Measurements from ENCODE around the gene CNGA2. TPM values are rescaled to one million over a fixed set of nuclear protein-coding genes. Genes with fewer than 3 reads are reported as not detected.

The CNGA2 gene
- polyA plus RNA-seq, 3 donors = not detected

GRCh38 chrX:151699746-151700145 is 34.8 kb upstream of the CNGA2 start:
- Histone ChIP-seq H3K4me3 (replicated peaks in 1 of 3; ENCODE audit: low read depth in 2 of 3, low read length in 3 of 3) (no peak overlapping the region), H2AFZ (ENCODE audit: insufficient read depth, low read depth, low read length, poor library complexity, severe bottlenecking) (no peak overlapping the region), H4K20me1 (ENCODE audit: insufficient read depth, low read length) (no peaks in the 10 kb centered on the region), H3K27me3 (ENCODE audit: control insufficient read depth in 2 of 2, insufficient read depth in 2 of 2, low read length in 2 of 2) (peaks cover 0 to 5% of the 10 kb centered on the region in 2 donors), H3K79me2 (ENCODE audit: insufficient read depth, low read length) (no peaks in the 10 kb centered on the region), H3K4me2 (replicated peaks; ENCODE audit: extremely low read depth, low read length, poor library complexity, severe bottlenecking) (no peak overlapping the region), H3K36me3 (replicated peaks in 1 of 2; ENCODE audit: control insufficient read depth in 1 of 2, insufficient read depth in 2 of 2, low read length in 2 of 2) (no peaks in the 10 kb centered on the region), H3K9me3 (replicated peaks in 1 of 2; ENCODE audit: control insufficient read depth in 1 of 2, insufficient read depth in 1 of 2, low read length in 2 of 2) (no peaks in the 10 kb centered on the region), H3K4me1 (ENCODE audit: control insufficient read depth in 1 of 2, insufficient read depth in 2 of 2, low read length in 2 of 2) (no peaks in the 10 kb centered on the region), H3K9ac (ENCODE audit: insufficient read depth, low read length, poor library complexity, severe bottlenecking) (no peak overlapping the region), H3K27ac (ENCODE audit: low read depth in 1 of 2, low read length in 2 of 2) (no peak overlapping the region)
- H3K4me1 Mint-ChIP-seq = no peaks in the 10 kb centered on the region
- DNase-seq = no peak
- no peaks in the 10 kb centered on the region for H3K36me3 Mint-ChIP-seq
- WGBS (ENCODE audit: insufficient coverage) = 76% methylated on average over 4 of the region's 9 CpGs
- intact Hi-C loops (cut with micrococcal nuclease) = no loop called here
- no peak for TF ChIP-seq CTCF (IDR thresholded peaks at IDR 0.05)
- H3K9me3 Mint-ChIP-seq = peaks cover 0 to 11% (median 4%) of the 10 kb centered on the region in 7 donors
- no peak overlapping the region for H3K4me3 Mint-ChIP-seq
- no peak overlapping the region for H3K27ac Mint-ChIP-seq
- peaks cover 6 to 14% (median 12%) of the 10 kb centered on the region in 3 donors for H3K27me3 Mint-ChIP-seq (ENCODE audit: low read depth in 3 of 3)

- H3K4me1 ChIP-seq (ENCODE audit: control insufficient read depth in 1 of 2, insufficient read depth in 2 of 2, low read length in 2 of 2) = no peaks in the 10 kb centered on the region
- H3K27me3 ChIP-seq (ENCODE audit: control insufficient read depth in 2 of 2, insufficient read depth in 2 of 2, low read length in 2 of 2) = peaks cover 0 to 5% of the 10 kb centered on the region in 2 donors
- TF ChIP-seq CTCF (IDR thresholded peaks at IDR 0.05) = no peak
- peaks cover 0 to 10% (median 1%) of the 10 kb centered on the region in 7 donors for H3K9me3 Mint-ChIP-seq
- H3K27ac Mint-ChIP-seq = no peak overlapping the region
- no peaks in the 10 kb centered on the region for H3K4me1 Mint-ChIP-seq
- no peak overlapping the region for H3K4me2 ChIP-seq (replicated peaks; ENCODE audit: extremely low read depth, low read length, poor library complexity, severe bottlenecking)
- H3K36me3 ChIP-seq (replicated peaks in 1 of 2; ENCODE audit: control insufficient read depth in 1 of 2, insufficient read depth in 2 of 2, low read length in 2 of 2) = no peaks in the 10 kb centered on the region
- peaks cover 3 to 12% (median 8%) of the 10 kb centered on the region in 3 donors for H3K27me3 Mint-ChIP-seq (ENCODE audit: low read depth in 3 of 3)
- intact Hi-C loops (cut with micrococcal nuclease) = no loop called here
- H3K79me2 ChIP-seq (ENCODE audit: insufficient read depth, low read length) = no peaks in the 10 kb centered on the region
- H4K20me1 ChIP-seq (ENCODE audit: insufficient read depth, low read length) = no peaks in the 10 kb centered on the region
- no peaks in the 10 kb centered on the region for H3K36me3 Mint-ChIP-seq
- no peak overlapping the region for H3K4me3 Mint-ChIP-seq
- H3K27ac ChIP-seq (ENCODE audit: low read depth in 1 of 2, low read length in 2 of 2) = no peak overlapping the region
- no peaks in the 10 kb centered on the region for H3K9me3 ChIP-seq (replicated peaks in 1 of 2; ENCODE audit: control insufficient read depth in 1 of 2, insufficient read depth in 1 of 2, low read length in 2 of 2)
- no peak overlapping the region for H2AFZ ChIP-seq (ENCODE audit: insufficient read depth, low read depth, low read length, poor library complexity, severe bottlenecking)
- WGBS (ENCODE audit: insufficient coverage) = 100% methylated on average over 5 of the region's 16 CpGs
- H3K9ac ChIP-seq (ENCODE audit: insufficient read depth, low read length, poor library complexity, severe bottlenecking) = no peak overlapping the region
- H3K4me3 ChIP-seq (replicated peaks in 1 of 3; ENCODE audit: low read depth in 2 of 3, low read length in 3 of 3) = no peak overlapping the region
- no peak for DNase-seq
Observed at GRCh38 chrX:151700581-151700980, 34.0 kb upstream of the CNGA2 start.

Data from CD14-positive monocyte (primary cell).